Dermis blood vessel endothelial cell (primary cell): ENCODE results near the gene KDM5A. TPM values are rescaled to one million over a fixed set of nuclear protein-coding genes. Genes with fewer than 3 reads are reported as not detected.
"Not testable (repeated sequence)": the region's sequence is repeated elsewhere in the genome, so short reads cannot be mapped to it uniquely, and the experiment has no call there.

Source experiments
- DNase-seq: peaks from one replicate; pipeline ENCODE4 v3.0.0; 2010
- total RNA-seq: library from RNA; depleted of rRNA; stranded (reverse); fragments of >200 nt; gene quantifications from 2 replicates; pipeline ENCODE4 v1.2.3, GENCODE V29; 2014

Gene KDM5A
- total RNA-seq, 1 donor from 2014 or later, result 73.5 TPM

DNA sequence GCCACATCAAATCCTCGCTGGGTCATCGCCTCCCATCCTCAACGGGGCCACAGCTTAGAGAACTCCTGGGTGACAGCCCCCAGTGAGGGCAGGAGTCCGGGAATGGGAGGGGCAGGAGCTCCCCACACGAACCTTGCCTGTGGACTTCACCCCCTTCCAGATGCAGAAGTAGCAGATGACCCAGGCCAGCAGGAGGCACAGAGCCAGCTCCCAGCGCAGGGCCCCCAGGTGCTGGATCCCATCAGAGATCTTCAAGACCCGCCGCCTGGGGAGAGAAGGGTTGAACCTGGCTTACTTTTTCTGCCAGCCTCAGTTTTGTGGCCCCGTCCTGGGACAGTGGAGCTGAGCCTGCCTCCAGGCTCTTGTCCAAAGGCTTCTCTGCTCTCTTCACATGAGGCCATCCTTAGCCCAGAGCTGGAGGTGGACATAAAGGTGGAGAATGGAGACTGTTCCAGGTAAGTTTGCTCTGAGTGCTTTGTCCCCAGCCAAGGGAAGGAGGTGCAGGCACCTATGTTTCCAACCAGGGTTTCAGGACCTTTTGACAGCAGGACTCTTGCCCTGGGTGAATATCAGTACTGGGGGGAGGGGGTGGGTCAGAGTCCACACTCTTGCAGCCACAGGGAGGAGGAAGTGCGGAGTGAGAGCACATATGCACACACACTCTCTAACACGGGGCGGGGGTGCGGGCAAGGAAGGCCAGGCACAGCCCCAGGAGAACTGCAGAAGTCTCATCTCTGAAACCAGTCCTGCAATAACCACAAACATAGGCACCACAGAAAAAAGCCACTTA lies 151.9 kb downstream of the KDM5A start:
- DNase-seq, result no peak

DNA sequence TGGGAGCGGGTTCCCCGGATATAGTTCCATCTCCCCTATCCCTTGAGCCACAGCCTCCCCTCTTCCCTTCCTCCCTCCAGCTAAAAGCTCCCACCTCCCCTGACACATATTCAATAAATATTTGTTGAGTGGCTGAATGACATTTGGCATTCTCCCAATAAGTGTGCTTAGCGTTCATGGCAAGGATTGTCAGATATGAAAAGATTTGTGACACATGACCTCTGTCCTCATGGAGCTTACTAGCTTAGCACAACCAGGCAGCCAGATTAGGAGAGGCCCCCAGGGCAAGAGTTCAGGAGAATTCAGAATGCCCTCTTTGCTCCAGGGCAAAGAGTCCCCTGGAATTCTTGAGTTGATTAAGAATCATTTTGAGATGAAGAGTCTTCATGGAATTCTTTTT lies 152.7 kb downstream of the KDM5A start:
- DNase-seq, result no peak

DNA sequence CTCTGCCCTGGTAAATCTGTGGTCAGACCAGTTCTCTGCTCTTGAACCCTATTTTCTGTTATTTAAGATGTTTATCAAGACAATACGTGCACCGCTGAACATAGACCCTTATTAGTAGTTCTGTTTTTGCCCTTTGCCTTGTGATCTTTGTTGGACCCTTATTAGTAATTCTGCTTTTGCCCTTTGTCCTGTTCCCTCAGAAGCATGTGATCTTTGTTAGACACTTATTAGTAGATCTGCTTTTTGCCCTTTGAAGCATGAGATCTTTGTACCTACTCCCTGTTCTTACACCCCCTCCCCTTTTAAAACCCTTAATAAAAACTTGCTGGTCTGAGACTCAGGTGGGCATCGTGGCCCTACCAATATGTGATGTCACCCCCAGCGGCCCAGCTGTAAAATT lies 153.2 kb downstream of the KDM5A start:
- not testable (repeated sequence) for DNase-seq

DNA sequence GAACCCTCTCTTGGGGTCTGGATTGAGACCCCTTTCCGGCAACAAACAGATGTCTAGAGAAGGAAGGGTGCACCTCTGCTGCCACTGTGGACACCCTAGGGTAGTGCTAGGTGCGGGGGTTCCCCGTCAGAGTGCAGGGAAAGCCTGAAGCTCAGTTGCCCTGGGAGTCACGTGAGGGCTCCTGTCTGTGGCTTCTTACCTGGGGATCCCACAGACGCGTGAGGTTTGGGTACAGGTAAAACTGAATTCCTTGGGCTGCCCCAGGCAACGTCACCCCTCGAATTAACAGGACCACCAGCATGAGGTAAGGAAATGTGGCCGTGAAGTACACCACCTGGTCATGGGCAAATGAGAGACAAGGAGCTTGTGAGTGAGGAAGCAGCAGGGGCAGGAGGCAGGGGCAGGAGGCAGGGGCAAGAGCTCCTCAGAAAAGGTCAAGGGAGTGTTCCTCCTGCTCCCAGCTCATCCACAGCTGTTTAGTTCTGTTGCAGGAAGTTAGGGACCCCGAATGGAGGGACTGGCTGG lies 154.2 kb downstream of the KDM5A start:
- no peak for DNase-seq

DNA sequence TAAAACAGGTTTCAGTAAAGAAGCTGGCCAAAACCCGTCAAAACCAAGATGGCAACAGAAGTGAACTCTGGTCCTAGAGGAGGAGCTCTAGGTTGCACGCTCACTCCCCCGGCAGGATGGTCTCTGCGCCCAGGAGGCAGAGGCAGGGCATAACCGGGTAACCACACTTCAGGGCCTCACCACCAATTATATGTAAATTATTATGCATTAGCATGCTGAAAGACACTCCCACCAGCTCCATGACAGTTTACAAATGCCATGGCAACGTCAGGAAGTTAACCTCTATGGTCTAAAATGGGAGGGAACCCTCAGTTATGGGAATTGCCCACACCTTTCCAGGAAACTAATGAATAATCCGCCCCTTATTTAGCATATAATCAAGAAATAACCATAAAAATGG lies 155.1 kb downstream of the KDM5A start:
- DNase-seq, result no peak

DNA sequence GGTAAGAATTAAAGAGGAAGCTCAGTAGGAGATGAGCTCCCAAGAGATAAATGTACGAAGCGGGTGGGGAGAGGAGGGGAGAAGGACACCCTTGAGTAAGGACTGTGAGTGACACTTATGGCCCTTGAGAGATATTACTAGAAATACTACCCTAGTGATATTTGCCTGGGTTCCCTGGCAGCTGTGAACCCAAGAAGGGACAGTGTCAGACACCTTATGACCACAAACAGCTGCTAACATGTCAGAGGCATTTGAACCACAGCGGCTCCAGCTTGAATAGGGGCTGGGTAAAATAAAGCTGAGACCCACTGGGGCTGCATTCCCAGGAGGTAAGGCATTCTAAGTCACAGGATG lies 155.5 kb downstream of the KDM5A start:
- no peak for DNase-seq

DNA sequence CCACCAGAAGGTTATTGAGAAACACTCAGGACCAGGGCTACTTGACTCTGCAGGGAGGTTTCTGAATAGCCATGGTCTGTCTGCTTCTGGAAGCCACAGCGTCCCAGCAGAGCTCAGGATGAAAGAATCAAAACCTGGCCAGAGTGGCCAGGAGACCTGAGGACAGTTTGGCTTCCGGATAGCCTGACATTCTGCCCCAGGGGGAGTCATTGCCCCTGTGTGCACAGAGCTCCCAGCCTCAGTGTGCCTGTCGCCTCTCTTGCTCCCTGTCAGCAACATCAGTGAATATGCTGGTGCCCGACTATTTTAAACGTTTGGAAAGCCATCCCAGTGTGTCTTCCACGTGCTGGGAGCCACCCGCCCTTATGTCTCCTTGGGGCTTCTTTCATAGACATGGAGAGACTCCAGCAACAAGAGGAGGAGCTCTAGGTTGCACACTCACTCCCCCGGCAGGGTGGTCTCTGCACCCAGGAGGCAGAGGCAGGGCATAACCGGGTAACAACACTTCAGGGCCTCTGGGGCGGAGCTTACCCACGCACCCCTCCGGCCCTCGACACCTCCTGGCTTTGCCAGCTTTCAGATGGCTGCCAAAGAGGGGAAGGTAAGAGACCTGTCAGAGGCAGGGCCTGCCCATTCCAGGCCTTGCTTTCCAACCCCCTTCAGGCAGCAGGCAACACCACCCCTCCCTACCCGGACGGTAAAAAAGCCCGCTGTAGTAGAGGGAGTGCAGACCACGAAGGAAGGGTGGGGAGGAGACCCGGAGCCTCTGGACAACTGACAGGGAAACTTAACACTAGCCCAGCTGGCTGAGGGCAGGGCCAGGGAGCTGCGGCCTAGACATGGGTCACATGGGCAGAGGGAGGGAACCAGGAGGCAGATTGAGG lies 156.1 kb downstream of the KDM5A start:
- no peak for DNase-seq

DNA sequence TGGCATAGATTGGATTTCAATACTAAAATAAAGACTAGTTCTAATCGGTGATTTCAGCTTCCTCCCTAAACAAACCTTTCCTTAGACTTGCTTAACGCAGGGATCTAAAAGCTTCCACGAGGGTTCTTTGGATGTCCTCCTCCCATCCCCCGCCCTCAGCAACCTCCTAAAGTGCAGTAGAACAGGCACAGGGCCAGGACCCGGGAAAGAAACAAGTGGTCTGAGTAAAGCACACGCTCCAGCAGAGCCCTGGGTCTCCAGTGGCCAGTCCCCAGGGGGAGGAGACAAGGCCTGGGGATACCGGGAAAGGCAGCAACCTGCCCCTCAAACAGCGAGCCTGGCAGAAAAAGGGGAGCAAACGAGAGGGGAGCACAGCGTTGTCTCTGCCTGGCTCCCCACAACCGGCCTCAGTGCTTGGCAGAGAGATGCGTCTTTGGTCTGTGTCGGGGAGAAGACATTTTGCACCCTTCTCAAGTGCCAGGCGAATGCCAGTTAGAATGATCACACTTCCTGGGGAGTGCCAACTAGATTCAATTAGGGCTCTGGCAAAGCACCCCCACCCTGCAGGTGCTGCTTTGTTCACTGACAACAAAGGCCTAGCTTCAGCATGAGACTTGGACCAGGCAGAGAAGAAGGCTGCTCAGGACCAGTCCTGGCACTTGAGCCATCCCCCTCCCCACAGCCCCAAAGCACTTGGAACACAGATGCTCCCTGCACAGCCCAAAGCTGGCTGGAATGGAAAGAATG lies 158.0 kb downstream of the KDM5A start:
- no peak for DNase-seq

Other genes with a start within 250 kb of the KDM5A start
- gene SLC6A12, start 175.2 kb downstream of the KDM5A start, total RNA-seq, result 0.34 TPM in 1 of 2 replicates, not detected in the other
- 0.14 and 0.17 TPM in 2 replicates for gene SLC6A13, start 126.5 kb downstream of the KDM5A start, total RNA-seq
- 6.6 and 14.8 TPM in 2 replicates for gene CCDC77, start 12.3 kb upstream of the KDM5A start, total RNA-seq
- 0.05 TPM in 1 of 2 replicates, not detected in the other for gene B4GALNT3, start 70.6 kb upstream of the KDM5A start, total RNA-seq